Mucosa of rectum (tissue), 2 donors: ENCODE data around the gene GABRR2.
A peak's percentile ranks its signal among the peaks of the same experiment; 100 is the strongest.
"Not testable (repeated sequence)": the region's sequence is repeated elsewhere in the genome, so short reads cannot be mapped to it uniquely, and the experiment has no call there.

Experiments used
- H3K27ac ChIP-seq, 2 donors: one replicate each; pipeline ENCODE4 v1.7.0; 2013; ENCODE audit warnings: inconsistent platforms in 2 of 2, low read depth in 2 of 2, low read length in 2 of 2
- H3K27me3 ChIP-seq, 2 donors: one replicate each; pipeline ENCODE4 v1.7.0; 2013; ENCODE audit warnings: low read length in 2 of 2; ENCODE audit not compliant: control insufficient read depth in 2 of 2, insufficient read depth in 2 of 2
- H3K36me3 ChIP-seq, 2 donors: one replicate each; pipeline ENCODE4 v1.7.0; 2013; ENCODE audit warnings: low read length in 2 of 2; ENCODE audit not compliant: control insufficient read depth in 2 of 2, insufficient read depth in 2 of 2
- H3K4me1 ChIP-seq, 2 donors: one replicate each; pipeline ENCODE4 v1.7.0; 2013; ENCODE audit warnings: low read length in 2 of 2, mild to moderate bottlenecking in 1 of 2; ENCODE audit not compliant: control insufficient read depth in 2 of 2, insufficient read depth in 2 of 2
- H3K4me3 ChIP-seq, 2 donors: one replicate each; pipeline ENCODE4 v1.7.0; 2013; ENCODE audit warnings: low read length in 2 of 2
- H3K9ac ChIP-seq, 2 donors: one replicate each; pipeline ENCODE4 v1.7.0; 2013; ENCODE audit warnings: low read length in 2 of 2, low read depth in 1 of 2, mild to moderate bottlenecking in 1 of 2
- H3K9me3 ChIP-seq, 2 donors: one replicate each; pipeline ENCODE4 v1.7.0; 2013; ENCODE audit warnings: low read length in 2 of 2; ENCODE audit not compliant: control insufficient read depth in 2 of 2
- donor health status: healthy.
- donor health status: Normal muscosa, but diverticular disease.

The GABRR2 gene

GRCh38 chr6:89310929-89311328, 4.2 kb downstream of the GABRR2 start:
- Histone ChIP-seq H3K4me3 (no peak overlapping the region), H3K27me3 (no peaks in the 10 kb centered on the region), H3K36me3 (peaks cover 0 to 3% of the 10 kb centered on the region in 2 donors), H3K9me3 (no peaks in the 10 kb centered on the region), H3K4me1 (peaks cover 14 to 20% of the 10 kb centered on the region in 2 donors), H3K27ac (no peak overlapping the region), H3K9ac (no peak overlapping the region)

GRCh38 chr6:89308525-89309395, 6.3 kb downstream of the GABRR2 start:
- Histone ChIP-seq H3K4me3 (no peak overlapping the region), H3K27me3 (no peaks in the 10 kb centered on the region)

GRCh38 chr6:89304517-89304916, 10.6 kb downstream of the GABRR2 start:
- not testable (repeated sequence) for H3K27me3 ChIP-seq, H3K36me3 ChIP-seq, H3K27ac ChIP-seq, H3K4me1 ChIP-seq, H3K9ac ChIP-seq, H3K9me3 ChIP-seq, H3K4me3 ChIP-seq

More at GRCh38 chr6:89308525-89309395, 6.3 kb downstream of the GABRR2 start:
- peaks cover 14 to 20% of the 10 kb centered on the region in 2 donors for H3K4me1 ChIP-seq
- H3K9me3 ChIP-seq, result no peaks in the 10 kb centered on the region
- no peak overlapping the region for H3K27ac ChIP-seq
- no peaks in the 10 kb centered on the region for H3K36me3 ChIP-seq
- H3K9ac ChIP-seq, result no peak overlapping the region

- Histone ChIP-seq H3K36me3 (no peaks in the 10 kb centered on the region), H3K9ac (no peak overlapping the region), H3K27me3 (no peaks in the 10 kb centered on the region), H3K4me3 (no peak overlapping the region), H3K27ac (no peak overlapping the region), H3K9me3 (no peaks in the 10 kb centered on the region), H3K4me1 (peaks cover 0 to 5% of the 10 kb centered on the region in 2 donors)
These were observed 12.2 kb downstream of the GABRR2 start for GRCh38 chr6:89302936-89303335.

- Histone ChIP-seq H3K4me1 (peaks cover 0 to 5% of the 10 kb centered on the region in 2 donors), H3K9me3 (no peaks in the 10 kb centered on the region), H3K27me3 (no peaks in the 10 kb centered on the region), H3K4me3 (no peak overlapping the region), H3K27ac (no peak overlapping the region), H3K36me3 (no peaks in the 10 kb centered on the region), H3K9ac (no peak overlapping the region)
These were observed 12.8 kb downstream of the GABRR2 start for GRCh38 chr6:89302195-89302770.

- H3K4me1 ChIP-seq, result peaks cover 0 to 5% of the 10 kb centered on the region in 2 donors
- H3K4me3 ChIP-seq, result no peak overlapping the region
- no peaks in the 10 kb centered on the region for H3K27me3 ChIP-seq
- no peak overlapping the region for H3K9ac ChIP-seq
- H3K36me3 ChIP-seq, result no peaks in the 10 kb centered on the region
- no peak overlapping the region for H3K27ac ChIP-seq
- H3K9me3 ChIP-seq, result no peaks in the 10 kb centered on the region
These were observed 13.4 kb downstream of the GABRR2 start for GRCh38 chr6:89301586-89302194.

- Histone ChIP-seq H3K4me1 (peaks cover 0 to 5% of the 10 kb centered on the region in 2 donors), H3K4me3 (no peak overlapping the region), H3K9me3 (no peaks in the 10 kb centered on the region), H3K27me3 (no peaks in the 10 kb centered on the region), H3K9ac (no peak overlapping the region), H3K36me3 (no peaks in the 10 kb centered on the region), H3K27ac (no peak overlapping the region)
These were observed 15.6 kb downstream of the GABRR2 start for GRCh38 chr6:89299466-89299850.

- H3K4me3 ChIP-seq, result no peak overlapping the region
- H3K4me1 ChIP-seq, result peaks cover 0 to 5% of the 10 kb centered on the region in 2 donors
- peak overlapping the region in 1 of 2 donors; percentile 40 for H3K27ac ChIP-seq
- H3K9ac ChIP-seq, result no peak overlapping the region
- no peaks in the 10 kb centered on the region for H3K27me3 ChIP-seq
- H3K36me3 ChIP-seq, result no peaks in the 10 kb centered on the region
- H3K9me3 ChIP-seq, result no peaks in the 10 kb centered on the region
These were observed 16.2 kb downstream of the GABRR2 start for GRCh38 chr6:89298680-89299465.

GRCh38 chr6:89297695-89298351, 17.3 kb downstream of the GABRR2 start:
- no peak overlapping the region for H3K9ac ChIP-seq
- H3K27ac ChIP-seq, result peak overlapping the region in 1 of 2 donors; percentile 40
- no peaks in the 10 kb centered on the region for H3K27me3 ChIP-seq
- no peak overlapping the region for H3K4me3 ChIP-seq
- H3K9me3 ChIP-seq, result no peaks in the 10 kb centered on the region
- peaks cover 0 to 5% of the 10 kb centered on the region in 2 donors for H3K4me1 ChIP-seq
- no peaks in the 10 kb centered on the region for H3K36me3 ChIP-seq
